Right kidney (tissue), 1 donor: ENCODE measurements around the gene MARCHF3.
"Not testable (repeated sequence)": the region's sequence is repeated elsewhere in the genome, so short reads cannot be mapped to it uniquely, and the experiment has no call there.

ENCODE experiments used
- DNase-seq: peaks from one replicate; pipeline ENCODE4 v3.0.0-alpha.2; 2016

MARCHF3 gene

GRCh38 chr5:126872561-126873354 is 157.6 kb downstream of the MARCHF3 start:
- no peak for DNase-seq

DNA sequence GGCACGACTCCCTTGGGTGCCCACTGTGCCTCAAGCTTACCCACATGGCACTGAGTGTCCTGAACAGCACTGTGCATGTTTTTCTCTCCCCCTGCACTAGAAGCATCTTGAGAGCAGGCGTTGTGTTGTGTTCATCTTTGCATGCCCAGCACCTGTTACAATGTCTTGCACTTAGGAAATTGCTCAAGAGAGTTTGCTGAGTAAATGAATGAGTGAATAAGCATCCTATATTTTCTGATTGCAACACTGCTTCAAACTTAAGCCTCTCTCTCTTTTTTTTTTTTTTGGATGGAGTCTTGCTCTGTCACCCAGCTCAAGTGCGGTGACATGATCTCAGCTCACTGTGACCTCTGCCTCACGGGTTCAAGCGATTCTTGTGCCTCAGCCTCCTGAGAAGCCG is 158.9 kb downstream of the MARCHF3 start:
- DNase-seq, result no peak

- DNase-seq, result peak; percentile 76
These were observed 161.3 kb downstream of the MARCHF3 start for GRCh38 chr5:126869005-126869451.

DNA sequence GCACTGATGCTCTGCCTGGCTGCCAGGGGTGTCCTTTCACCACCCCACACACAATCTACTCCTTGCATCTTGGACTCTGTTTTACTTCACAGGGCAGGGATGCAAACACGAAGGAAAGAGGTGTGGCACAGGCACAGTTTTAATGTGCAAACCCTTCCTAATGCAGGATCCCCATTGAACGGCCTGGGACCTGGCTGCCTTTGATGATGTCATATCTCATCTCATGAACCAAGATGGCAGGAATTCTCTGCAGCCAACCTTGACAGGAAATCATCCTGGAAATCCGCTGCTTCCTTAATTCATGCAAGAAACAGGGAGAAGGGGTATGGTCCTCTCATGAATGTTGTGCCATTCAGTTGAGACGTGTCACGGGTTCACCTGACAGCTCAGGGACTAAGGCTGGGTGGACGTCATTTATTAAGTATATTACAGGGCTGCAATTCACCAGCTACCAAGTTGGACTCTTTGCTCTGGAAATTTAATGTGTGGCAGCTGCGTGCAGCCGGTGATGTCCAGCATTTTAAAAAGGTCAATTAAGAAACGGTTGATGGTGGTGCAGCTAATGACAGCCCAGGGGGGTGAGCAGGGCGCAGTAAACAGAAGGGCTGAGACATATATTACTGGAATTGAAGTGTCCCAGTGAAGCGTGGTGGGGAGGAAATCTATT is 161.9 kb downstream of the MARCHF3 start:
- DNase-seq, result no peak

- DNase-seq, result no peak
These were observed 163.3 kb downstream of the MARCHF3 start for GRCh38 chr5:126866851-126867636.

DNA sequence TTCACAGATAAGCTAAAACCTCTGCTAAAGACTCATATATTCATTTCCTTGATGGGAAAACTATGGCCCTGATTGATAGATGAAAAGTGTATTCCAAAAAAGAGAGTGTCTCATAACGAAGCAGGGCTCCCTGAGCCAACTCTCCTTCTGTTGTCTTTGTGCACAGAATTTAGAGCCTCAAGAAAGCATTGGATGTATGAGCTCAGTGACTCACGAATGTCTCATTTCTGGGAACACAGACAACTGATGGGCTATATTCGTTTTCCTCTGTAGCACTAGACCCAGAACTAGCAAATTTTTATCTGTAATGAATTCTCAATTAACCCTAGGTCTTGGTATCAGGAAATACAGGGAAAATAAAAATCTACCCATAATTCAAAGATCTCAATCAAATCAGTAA is 165.1 kb downstream of the MARCHF3 start:
- DNase-seq, result no peak

- no peak for DNase-seq
These were observed 166.2 kb downstream of the MARCHF3 start for GRCh38 chr5:126864042-126864688.

- no peak for DNase-seq
These were observed 167.0 kb downstream of the MARCHF3 start for GRCh38 chr5:126863402-126863801.

DNA sequence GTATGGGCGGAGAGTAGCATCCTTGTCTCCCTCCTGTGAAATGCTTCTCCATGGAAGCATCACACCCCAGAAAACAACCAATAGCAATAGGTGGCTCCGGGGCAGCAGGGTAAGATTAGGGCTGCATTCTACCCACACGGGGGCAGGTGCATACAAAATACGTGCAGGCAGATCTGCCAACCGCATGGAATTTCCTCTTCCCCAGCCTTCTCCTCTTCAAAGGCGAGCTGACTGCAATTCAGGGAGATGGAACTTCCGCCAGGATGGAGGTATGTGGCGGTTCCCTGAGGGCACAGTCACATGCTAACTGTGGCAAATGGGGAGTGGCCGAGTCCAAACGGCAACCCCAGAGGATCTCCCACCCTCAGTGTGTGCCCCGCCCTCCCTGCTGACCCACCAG is 171.9 kb downstream of the MARCHF3 start:
- DNase-seq, result no peak

DNA sequence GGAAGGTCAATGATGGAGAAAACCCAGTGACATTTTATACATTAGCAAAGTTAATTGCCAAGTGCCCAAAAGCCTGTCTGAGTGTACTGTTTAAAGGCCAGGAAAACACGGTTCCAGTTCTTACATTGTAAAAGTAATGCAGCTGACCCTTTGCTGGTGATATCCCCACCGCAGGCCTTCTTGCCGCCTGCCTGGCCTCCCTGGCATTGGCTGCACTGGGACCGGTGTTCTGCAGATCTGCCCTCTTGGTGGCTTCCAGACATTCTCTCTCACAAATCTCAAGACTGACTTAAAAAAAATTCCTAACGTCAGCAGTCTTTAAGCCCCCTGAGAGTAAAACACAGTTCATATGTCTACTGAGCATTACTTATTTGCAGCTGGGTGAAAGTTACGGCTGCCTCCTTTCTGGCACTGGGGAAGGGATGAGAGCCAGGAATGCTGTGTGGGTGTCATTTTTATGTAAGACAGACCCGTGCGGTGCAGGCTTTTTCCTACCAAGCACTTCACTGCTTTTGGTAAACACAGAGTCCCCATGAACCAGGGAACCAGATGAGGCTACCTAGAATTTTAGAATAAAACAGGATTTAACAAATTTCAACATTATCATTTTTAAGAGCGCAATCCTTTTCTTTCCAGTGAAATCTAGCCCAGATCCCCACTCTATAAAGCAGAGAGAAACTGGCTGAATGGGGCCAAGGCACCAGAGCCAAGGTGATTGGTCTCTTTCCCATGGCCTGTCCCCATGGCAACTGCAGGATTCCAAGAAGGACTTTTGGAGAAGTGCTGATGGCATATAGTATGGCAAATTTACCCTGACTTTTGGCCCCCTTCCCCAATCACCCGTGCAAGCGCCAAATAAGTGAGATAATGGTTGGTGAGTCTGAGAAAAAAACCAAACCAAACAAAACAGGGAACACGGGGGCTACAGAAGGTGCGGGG is 172.6 kb downstream of the MARCHF3 start:
- DNase-seq, result no peak

GRCh38 chr5:126855266-126855665 is 175.1 kb downstream of the MARCHF3 start:
- DNase-seq, result no peak

GRCh38 chr5:126854526-126855110 is 175.7 kb downstream of the MARCHF3 start:
- no peak for DNase-seq

DNA sequence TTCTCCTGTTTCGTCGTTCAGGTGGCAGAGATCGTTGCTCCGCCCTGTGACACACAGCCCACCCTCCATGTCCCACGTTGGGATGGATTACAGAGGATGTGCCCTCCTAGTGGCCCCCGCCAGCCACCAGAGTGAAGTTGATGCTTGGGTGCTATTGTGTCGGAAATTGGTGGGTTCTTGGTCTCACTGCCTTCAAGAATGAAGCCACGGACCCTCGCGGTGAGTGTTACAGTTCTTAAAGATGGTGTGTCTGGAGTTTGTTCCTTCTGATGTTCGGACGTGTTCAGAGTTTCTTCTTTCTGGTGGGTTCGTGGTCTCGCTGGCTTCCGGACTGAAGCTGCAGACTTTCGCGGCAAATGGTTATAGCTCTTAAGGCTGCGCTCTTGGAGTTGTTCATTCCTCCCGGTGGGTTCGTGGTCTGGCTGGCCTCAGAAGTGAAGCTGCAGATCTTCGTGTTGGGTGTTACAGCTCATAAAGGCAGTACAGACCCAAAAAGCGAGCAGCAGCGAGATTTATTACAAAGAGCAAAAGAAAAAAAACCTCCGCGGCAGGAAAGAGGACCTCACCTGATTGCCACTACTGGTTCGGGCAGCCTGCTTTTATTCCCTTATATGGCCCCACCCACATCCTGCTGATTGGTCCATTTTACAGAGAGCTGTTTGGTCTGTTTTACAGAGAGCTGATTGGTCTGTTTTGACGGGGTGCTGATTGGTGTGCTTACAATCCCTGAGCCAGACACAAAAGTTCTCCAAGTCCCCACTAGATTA is 176.6 kb downstream of the MARCHF3 start:
- DNase-seq, result not testable (repeated sequence)

DNA sequence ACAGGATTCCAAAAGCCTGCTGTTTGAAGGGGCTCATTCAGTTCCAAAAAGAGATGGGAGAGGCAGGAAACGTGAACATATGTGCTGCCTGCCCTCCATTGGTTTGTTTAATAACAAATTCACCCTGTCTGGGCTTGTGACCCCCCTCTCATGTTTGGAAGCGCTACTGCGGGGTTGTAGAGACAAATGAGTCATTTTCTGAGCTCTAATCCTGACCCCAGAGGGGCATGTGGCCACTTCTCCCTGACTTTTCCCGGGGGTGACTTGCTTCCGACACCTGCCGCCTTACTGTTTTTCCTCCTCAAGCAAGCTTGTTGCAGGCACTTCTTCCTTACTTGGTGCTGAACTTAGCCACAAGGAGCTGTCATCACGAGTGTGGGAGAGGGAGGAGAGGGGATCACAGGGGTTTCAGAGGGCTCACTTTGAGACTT is 177.5 kb downstream of the MARCHF3 start:
- DNase-seq, result no peak

GRCh38 chr5:126852091-126852571 is 178.2 kb downstream of the MARCHF3 start:
- no peak for DNase-seq

DNA sequence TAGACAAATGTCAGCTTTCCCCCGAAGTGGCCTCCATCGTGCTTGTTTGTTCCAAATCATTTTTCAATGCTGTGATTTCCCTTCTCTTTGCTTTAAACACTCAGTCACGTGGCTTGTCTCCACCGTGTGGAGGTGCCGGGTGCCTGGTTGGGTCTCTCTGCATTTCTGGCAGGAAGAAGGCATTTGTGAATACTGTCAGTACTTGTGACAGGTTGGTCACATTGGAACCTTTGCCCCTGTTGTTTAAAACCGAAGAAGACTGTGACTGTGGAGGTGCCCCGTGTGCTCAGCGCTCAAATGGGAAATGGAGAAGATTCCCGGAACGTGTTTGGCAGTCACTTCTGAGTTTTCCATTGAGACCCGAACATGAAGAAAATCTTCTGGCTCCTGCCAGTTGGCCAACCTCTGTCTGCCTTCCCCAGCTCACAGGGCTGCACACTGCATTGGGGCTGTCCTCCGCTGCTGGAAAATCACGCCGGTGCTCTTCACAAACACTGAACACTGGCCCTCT is 178.8 kb downstream of the MARCHF3 start:
- DNase-seq, result no peak

DNA sequence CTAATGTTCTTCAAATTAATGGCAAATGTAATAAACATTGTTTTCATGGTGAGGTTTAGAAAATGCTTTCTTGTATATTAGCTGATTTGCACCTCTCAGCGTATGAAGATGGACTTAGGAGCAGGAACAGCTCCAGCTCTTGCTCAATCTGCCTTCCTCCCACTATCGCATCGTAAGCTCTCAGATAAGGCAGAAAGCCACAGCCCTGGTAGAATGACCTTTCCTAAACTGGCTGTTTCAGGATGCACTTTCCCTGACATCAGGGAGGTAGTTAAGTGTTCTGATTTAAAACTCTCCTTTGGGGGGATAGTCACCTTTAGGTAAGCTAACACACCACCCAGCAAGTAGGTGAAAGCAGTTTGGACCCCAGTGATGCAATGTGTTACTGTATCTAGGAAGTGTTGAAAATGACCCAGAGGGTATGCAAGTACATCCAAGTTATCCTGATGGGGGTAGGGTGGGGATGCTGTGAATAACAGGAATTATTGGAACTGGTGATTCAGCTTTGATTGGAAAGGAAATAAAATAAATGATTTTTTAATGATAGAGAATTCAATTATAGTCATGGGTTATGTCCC is 181.2 kb downstream of the MARCHF3 start:
- DNase-seq, result no peak

DNA sequence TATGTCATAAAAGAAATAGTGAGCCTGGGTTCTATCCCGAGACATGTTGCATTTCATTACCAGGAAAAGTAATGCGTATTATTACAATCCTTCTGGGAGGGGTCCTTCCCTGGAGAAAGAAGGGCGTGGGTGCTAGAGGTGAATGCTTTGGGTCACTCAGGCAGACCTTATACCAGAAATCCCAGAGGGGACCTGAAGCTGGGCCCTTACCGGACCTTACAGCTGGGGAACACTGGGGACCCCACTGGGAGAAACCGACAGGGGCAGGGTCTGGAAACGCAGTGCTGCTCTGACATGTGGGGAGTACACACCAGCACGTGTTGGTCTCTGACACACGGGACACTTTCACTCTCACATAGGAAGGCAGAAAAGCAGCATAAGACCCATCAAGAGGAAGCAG is 182.1 kb downstream of the MARCHF3 start:
- no peak for DNase-seq

- no peak for DNase-seq
These were observed 182.5 kb downstream of the MARCHF3 start for GRCh38 chr5:126847826-126848251.
